Measurements from ENCODE around the gene ERICH4. TPM values are rescaled to one million over a fixed set of nuclear protein-coding genes. Genes with fewer than 3 reads are reported as not detected.

Gene ERICH4
- total and polyA plus RNA-seq, 3 donors from 2014 or later, result 0.61 to 1.8 TPM; not detected in 1

GRCh38 chr19:41412953-41413352, 30.0 kb upstream of the ERICH4 start:
- intact Hi-C loops (cut with DNase I; ENCODE audit: low total_unique reads), result no loop called here
- no peaks in the 10 kb centered on the region for H3K9me3 ChIP-seq
- H3K36me3 ChIP-seq (ENCODE audit: low read depth, missing control alignments), result no peaks in the 10 kb centered on the region
- TF ChIP-seq CTCF (IDR thresholded peaks at IDR 0.05), result no peak
- TF ChIP-seq POLR2A (IDR thresholded peaks at IDR 0.05), result no peak
- no peaks in the 10 kb centered on the region for H3K27me3 ChIP-seq
- no peak overlapping the region for H3K27ac ChIP-seq
- WGBS, 2 donors, result 88 to 92% methylated on average over 5 of the region's 5 CpGs
- DNase-seq, result no peak
- H3K4me1 ChIP-seq, result peaks cover 3% of the 10 kb centered on the region
- H3K4me3 ChIP-seq, result no peak overlapping the region

GRCh38 chr19:41413947-41414346, 29.0 kb upstream of the ERICH4 start:
- WGBS, 2 donors, result 83 to 93% methylated on average over 9 of the region's 10 CpGs
- Histone ChIP-seq H3K27me3 (no peaks in the 10 kb centered on the region), H3K4me1 (no peaks in the 10 kb centered on the region), H3K4me3 (no peak overlapping the region), H3K9me3 (no peaks in the 10 kb centered on the region), H3K36me3 (ENCODE audit: low read depth, missing control alignments) (no peaks in the 10 kb centered on the region), H3K27ac (no peak overlapping the region)
- intact Hi-C loops (cut with DNase I; ENCODE audit: low total_unique reads), result no loop called here
- no peak for DNase-seq
- TF ChIP-seq POLR2A (IDR thresholded peaks at IDR 0.05), result no peak
- TF ChIP-seq CTCF (IDR thresholded peaks at IDR 0.05), result no peak

DNA sequence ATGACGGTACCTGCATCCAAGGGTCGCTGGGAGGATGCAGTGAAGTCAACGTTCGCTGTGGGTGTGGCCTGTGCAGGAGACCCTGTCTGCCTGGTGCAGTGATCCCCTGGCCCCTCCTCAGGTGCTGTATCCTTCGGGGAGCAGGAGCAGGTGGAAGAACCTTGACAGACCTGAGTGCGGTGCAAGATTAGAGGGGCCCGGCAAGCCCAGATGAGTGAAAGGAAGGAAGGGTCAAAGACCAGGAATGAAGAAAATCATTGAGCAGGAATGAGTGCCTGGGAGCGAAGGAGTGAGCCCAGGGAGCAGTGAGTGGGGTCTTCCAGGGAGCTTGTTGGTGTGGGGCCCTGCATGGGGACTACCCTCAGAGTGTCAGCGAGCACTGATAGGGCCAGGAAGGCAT, 28.5 kb upstream of the ERICH4 start:
- DNase-seq, result no peak
- Histone ChIP-seq H3K9me3 (no peaks in the 10 kb centered on the region), H3K36me3 (ENCODE audit: low read depth, missing control alignments) (no peaks in the 10 kb centered on the region), H3K4me1 (no peaks in the 10 kb centered on the region), H3K27ac (no peak overlapping the region), H3K4me3 (no peak overlapping the region), H3K27me3 (no peaks in the 10 kb centered on the region)
- no peak for TF ChIP-seq CTCF (IDR thresholded peaks at IDR 0.05)
- no peak for TF ChIP-seq POLR2A (IDR thresholded peaks at IDR 0.05)
- intact Hi-C loops (cut with DNase I; ENCODE audit: low total_unique reads), result no loop called here
- 88 to 91% methylated on average over 9 of the region's 9 CpGs for WGBS, 2 donors

DNA sequence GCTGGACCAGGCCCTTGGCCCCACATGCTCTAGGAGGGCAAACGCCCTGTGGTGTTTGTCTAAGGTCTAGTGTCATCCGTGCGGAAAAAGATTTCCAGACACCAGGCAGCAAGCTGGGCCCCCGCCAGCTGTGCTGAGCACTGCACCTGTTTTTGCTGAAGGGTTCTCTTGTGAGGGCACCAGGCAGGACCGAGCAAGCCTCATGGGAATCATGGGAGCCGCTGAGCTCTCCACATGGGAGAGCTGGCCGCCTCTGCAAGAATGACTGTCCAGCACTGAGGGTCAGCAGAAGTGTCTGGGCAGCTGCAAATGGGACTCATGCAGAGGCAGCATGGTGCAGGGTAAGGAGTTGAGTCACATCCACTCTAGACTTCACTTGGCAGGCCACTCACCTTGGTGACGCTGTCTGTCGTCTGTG, 27.8 kb upstream of the ERICH4 start:
- TF ChIP-seq CTCF (IDR thresholded peaks at IDR 0.05), result no peak
- TF ChIP-seq POLR2A (IDR thresholded peaks at IDR 0.05), result no peak
- Histone ChIP-seq H3K36me3 (ENCODE audit: low read depth, missing control alignments) (no peaks in the 10 kb centered on the region), H3K4me3 (no peak overlapping the region), H3K27me3 (no peaks in the 10 kb centered on the region), H3K9me3 (no peaks in the 10 kb centered on the region), H3K4me1 (no peaks in the 10 kb centered on the region), H3K27ac (no peak overlapping the region)
- WGBS, 2 donors, result 92 to 100% methylated on average over 2 to 9 of the region's 9 CpGs
- intact Hi-C loops (cut with DNase I; ENCODE audit: low total_unique reads), result no loop called here
- no peak for DNase-seq

DNA sequence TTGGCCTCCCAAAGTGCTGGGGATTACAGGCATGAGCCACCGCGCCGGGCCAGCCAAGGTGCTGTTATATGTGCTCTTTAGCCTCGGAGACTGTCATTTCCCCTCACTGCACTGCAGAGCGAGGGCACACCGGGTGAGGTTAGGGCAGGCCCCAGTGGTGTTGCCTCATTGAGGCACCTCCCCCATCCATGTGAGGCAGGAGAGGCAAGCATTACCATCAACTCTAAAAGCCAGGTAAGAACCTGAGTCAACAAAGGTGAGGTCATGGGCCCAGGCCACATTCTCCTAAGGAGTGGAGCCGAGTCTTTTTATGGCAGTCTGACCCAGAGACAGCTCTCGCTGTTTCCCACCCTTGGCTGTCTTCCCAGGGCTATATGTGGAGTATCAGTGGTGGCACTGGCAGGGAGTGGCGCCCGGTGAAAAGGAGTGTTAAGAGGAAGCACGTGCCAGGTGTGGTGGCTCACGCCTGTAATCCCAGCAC, 26.7 kb upstream of the ERICH4 start:
- no peak for DNase-seq
- intact Hi-C loops (cut with DNase I; ENCODE audit: low total_unique reads), result no loop called here
- no peaks in the 10 kb centered on the region for H3K4me1 ChIP-seq
- H3K4me3 ChIP-seq, result no peak overlapping the region
- no peak overlapping the region for H3K27ac ChIP-seq
- no peaks in the 10 kb centered on the region for H3K9me3 ChIP-seq
- no peaks in the 10 kb centered on the region for H3K27me3 ChIP-seq
- TF ChIP-seq CTCF (IDR thresholded peaks at IDR 0.05), result no peak
- TF ChIP-seq POLR2A (IDR thresholded peaks at IDR 0.05), result no peak
- 87 to 94% methylated on average over 9 to 12 of the region's 12 CpGs for WGBS, 2 donors
- no peaks in the 10 kb centered on the region for H3K36me3 ChIP-seq (ENCODE audit: low read depth, missing control alignments)
